A549 (cell line): ENCODE measurements around the gene P3H2.

Source experiments
- CBX2 ChIP-seq: fragments of 200-600 bp; sonication (generic); IDR thresholded peaks from 2 replicates; pipeline ENCODE4 v1.6.1; 2016; ENCODE audit warnings: low read depth, mild to moderate bottlenecking, borderline replicate concordance
- CEBPB ChIP-seq, 2 experiments: fragments of >200 bp in 1 of 2; sonication (Bioruptor Twin) in 1 of 2; formaldehyde crosslinking in 1 of 2; IDR thresholded peaks; 2 replicates each; pipeline ENCODE4 v1.6.1; 2012 to 2016
- CTCF ChIP-seq: fragments of >200 bp; sonication (Bioruptor Twin); formaldehyde crosslinking; IDR thresholded peaks from 3 replicates; pipeline ENCODE4 v1.5.1; 2016
- EP300 ChIP-seq, 2 experiments: fragments of >200 bp; sonication (Bioruptor Twin); formaldehyde crosslinking; IDR thresholded peaks; 2 replicates in 1 of 2; 3 replicates in 1 of 2; pipeline ENCODE4 v1.6.1; 2016 to 2017
- ESRRA ChIP-seq: fragments of 150-350 bp; IDR thresholded peaks from 2 replicates; pipeline ENCODE4 v1.6.1; 2014; ENCODE audit warnings: mild to moderate bottlenecking, low read length, borderline replicate concordance
- FOSB ChIP-seq: fragments of 250-450 bp; sonication (Bioruptor Pico); IDR thresholded peaks from 2 replicates; pipeline ENCODE4 v1.5.0; 2020; ENCODE audit warnings: mild to moderate bottlenecking, moderate library complexity
- HDAC2 ChIP-seq: fragments of 200-600 bp; sonication (generic); IDR thresholded peaks from 2 replicates; pipeline ENCODE4 v1.6.1; 2016
- JUN ChIP-seq, 2 experiments: fragments of >200 bp; sonication (Bioruptor Twin); formaldehyde crosslinking; IDR thresholded peaks; 2 replicates in 1 of 2; 3 replicates in 1 of 2; pipeline ENCODE4 v1.6.1; 2016 to 2017
- MAX ChIP-seq: IDR thresholded peaks from 2 replicates; pipeline ENCODE4 v1.6.1; 2012
- POLR2A ChIP-seq: IDR thresholded peaks from 2 replicates; pipeline ENCODE4 v1.6.1; 2012; ENCODE audit warnings: mild to moderate bottlenecking, low read length
- REST ChIP-seq: fragments of 200-600 bp; sonication (generic); IDR thresholded peaks from 2 replicates; pipeline ENCODE4 v1.6.1; 2016; ENCODE audit warnings: antibody characterized with exemption, mild to moderate bottlenecking, moderate library complexity
- RNF2 ChIP-seq: fragments of 200-600 bp; sonication (generic); IDR thresholded peaks from 2 replicates; pipeline ENCODE4 v1.6.1; 2016; ENCODE audit warnings: low read depth, mild to moderate bottlenecking, antibody characterized with exemption, moderate library complexity, borderline replicate concordance

- TF ChIP-seq CEBPB (IDR thresholded peaks at IDR 0.05) (no peak), CTCF (no peak), ESRRA (no peak), POLR2A (no peak), REST (no peak), MAX (no peak), EP300 (IDR thresholded peaks at IDR 0.05) (no peak), FOSB (CRISPR knock-in tag) (no peak), JUN (IDR thresholded peaks at IDR 0.05) (0 out of 5 replicates have a peak, but pooled peaks of 1 of the 2 experiments have one; percentile 4), CBX2 (no peak), RNF2 (no peak), HDAC2 (no peak)
Measured at GRCh38 chr3:190064659-190065058, 56.0 kb downstream of the P3H2 start.
